Endodermal cell (in vitro differentiated cells): ENCODE data around the gene RAB29. TPM values are rescaled to one million over a fixed set of nuclear protein-coding genes. Genes with fewer than 3 reads are reported as not detected.

Experiments used
- DNase-seq: peaks from one replicate; pipeline ENCODE4 v3.0.0-alpha.2; 2017
- H3K27ac ChIP-seq: 2 replicates; pipeline ENCODE4 v1.5.1; 2013; ENCODE audit warnings: mild to moderate bottlenecking, low read depth, low read length, moderate library complexity
- H3K27me3 ChIP-seq: 2 replicates; pipeline ENCODE4 v1.6.1; 2013; ENCODE audit warnings: mild to moderate bottlenecking, low read length, moderate library complexity; ENCODE audit not compliant: insufficient read depth, control insufficient read depth, poor library complexity, severe bottlenecking
- H3K36me3 ChIP-seq: 2 replicates; pipeline ENCODE4 v1.7.0; 2013; ENCODE audit warnings: mild to moderate bottlenecking, low read length, moderate library complexity; ENCODE audit not compliant: control insufficient read depth, insufficient read depth
- H3K4me1 ChIP-seq: one replicate; pipeline ENCODE4 v1.7.0; 2013; ENCODE audit warnings: low read length; ENCODE audit not compliant: control insufficient read depth, insufficient read depth
- H3K4me3 ChIP-seq: 2 replicates; pipeline ENCODE4 v1.5.1; 2013; ENCODE audit warnings: mild to moderate bottlenecking, low read length, moderate library complexity
- H3K9ac ChIP-seq: 2 replicates; pipeline ENCODE4 v1.6.1; 2013; ENCODE audit warnings: mild to moderate bottlenecking, low read length, moderate library complexity; ENCODE audit not compliant: poor library complexity, severe bottlenecking; ENCODE audit errors: extremely low read depth
- H3K9me3 ChIP-seq: 2 replicates; pipeline ENCODE4 v1.6.1; 2013; ENCODE audit warnings: mild to moderate bottlenecking, low read length, moderate library complexity; ENCODE audit not compliant: control insufficient read depth
- H3K27ac Mint-ChIP-seq: 2 replicates; pipeline ENCODE4 v1.8.0; 2020; ENCODE audit warnings: mixed read lengths
- H3K27me3 Mint-ChIP-seq: 2 replicates; pipeline ENCODE4 v1.8.0; 2021; ENCODE audit warnings: mild to moderate bottlenecking, mixed read lengths; ENCODE audit not compliant: insufficient read depth
- H3K36me3 Mint-ChIP-seq: 2 replicates; pipeline ENCODE4 v1.8.0; 2020; ENCODE audit warnings: low read depth, mixed read lengths
- H3K4me1 Mint-ChIP-seq: 2 replicates; pipeline ENCODE4 v1.8.0; 2020; ENCODE audit warnings: mixed read lengths
- H3K4me3 Mint-ChIP-seq: 2 replicates; pipeline ENCODE4 v1.8.0; 2020; ENCODE audit warnings: mild to moderate bottlenecking, moderate library complexity, mixed read lengths
- H3K9me3 Mint-ChIP-seq: 2 replicates; pipeline ENCODE4 v1.8.0; 2020; ENCODE audit warnings: mild to moderate bottlenecking, mixed read lengths
- CTCF ChIP-seq: fragments of 200-600 bp; sonication (generic); conservative IDR thresholded peaks from 2 replicates; pipeline ENCODE4 v1.5.0; 2021; ENCODE audit warnings: antibody characterized with exemption, mild to moderate bottlenecking
- WGBS, 2 experiments: methylation state at CpG; one replicate each; pipeline versions ENCODE4 v1.1.5 to v1.1.7; 2013; ENCODE audit warnings: missing lambda C conversion rate in 2 of 2, mixed read lengths in 1 of 2; ENCODE audit not compliant: insufficient coverage in 1 of 2, insufficient read length in 1 of 2; 5-methylcytosine and 5-hydroxymethylcytosine counted together
- total RNA-seq, 2 donors: library from RNA; stranded (reverse); fragmentation: NEBNext Ultra II Directional in 1 of 2; extraction: Animal tissue kit (Norgen Biotek cat#: 25700) in 1 of 2; gene quantifications; 2 replicates in 1 of 2; 3 replicates in 1 of 2; pipeline ENCODE4 v1.2.1, GENCODE V29; 2021

Gene RAB29
- total RNA-seq, 2 donors from 2014 or later = 5.7 to 7.2 TPM

- Mint-ChIP-seq H3K27ac (no peak overlapping the region), H3K9me3 (peaks cover 3% of the 10 kb centered on the region), H3K4me1 (peaks cover 9% of the 10 kb centered on the region), H3K27me3 (peaks cover 9% of the 10 kb centered on the region), H3K4me3 (no peak overlapping the region), H3K36me3 (no peaks in the 10 kb centered on the region)
- no peaks in the 10 kb centered on the region for H3K27me3 ChIP-seq
- TF ChIP-seq CTCF = no peak
- no peak overlapping the region for H3K4me3 ChIP-seq
- no peak overlapping the region for H3K27ac ChIP-seq
- H3K9ac ChIP-seq = no peak overlapping the region
- peaks cover 5% of the 10 kb centered on the region for H3K4me1 ChIP-seq
- no peaks in the 10 kb centered on the region for H3K36me3 ChIP-seq
- no peaks in the 10 kb centered on the region for H3K9me3 ChIP-seq
- WGBS, 2 experiments = 90 to 100% methylated on average over 2 to 4 of the region's 4 CpGs
- no peak for DNase-seq
Observed at GRCh38 chr1:205782627-205783432, 7.5 kb upstream of the RAB29 start.

GRCh38 chr1:205780335-205780734, 5.1 kb upstream of the RAB29 start:
- H3K27ac ChIP-seq = no peak overlapping the region
- H3K4me3 ChIP-seq = no peak overlapping the region
- DNase-seq = no peak
- Mint-ChIP-seq H3K27me3 (peaks cover 29% of the 10 kb centered on the region), H3K36me3 (no peaks in the 10 kb centered on the region), H3K4me3 (no peak overlapping the region), H3K9me3 (peaks cover 21% of the 10 kb centered on the region), H3K4me1 (peaks cover 9% of the 10 kb centered on the region), H3K27ac (no peak overlapping the region)
- H3K9ac ChIP-seq = no peak overlapping the region
- peaks cover 5% of the 10 kb centered on the region for H3K4me1 ChIP-seq
- no peaks in the 10 kb centered on the region for H3K36me3 ChIP-seq
- H3K27me3 ChIP-seq = peaks cover 9% of the 10 kb centered on the region
- TF ChIP-seq CTCF = no peak
- H3K9me3 ChIP-seq = peaks cover 12% of the 10 kb centered on the region
- WGBS, 2 experiments = 74 to 92% methylated on average over 3 to 5 of the region's 5 CpGs

GRCh38 chr1:205777994-205778393, 2.7 kb upstream of the RAB29 start:
- Histone ChIP-seq H3K4me3 (no peak overlapping the region), H3K9ac (no peak overlapping the region), H3K4me1 (peaks cover under 1% of the 10 kb centered on the region), H3K36me3 (no peaks in the 10 kb centered on the region), H3K9me3 (peaks cover 12% of the 10 kb centered on the region), H3K27ac (no peak overlapping the region), H3K27me3 (peaks cover 30% of the 10 kb centered on the region)
- H3K4me1 Mint-ChIP-seq = peaks cover 2% of the 10 kb centered on the region
- peaks cover 49% of the 10 kb centered on the region for H3K27me3 Mint-ChIP-seq
- TF ChIP-seq CTCF = no peak
- 95 to 100% methylated on average over 2 of the region's 2 CpGs for WGBS, 2 experiments
- no peaks in the 10 kb centered on the region for H3K36me3 Mint-ChIP-seq
- no peak overlapping the region for H3K4me3 Mint-ChIP-seq
- H3K27ac Mint-ChIP-seq = no peak overlapping the region
- DNase-seq = no peak
- peaks cover 21% of the 10 kb centered on the region for H3K9me3 Mint-ChIP-seq
